Esophagus muscularis mucosa (tissue), 4 donors: ENCODE results near the gene C17orf50. TPM values are rescaled to one million over a fixed set of nuclear protein-coding genes. Genes with fewer than 3 reads are reported as not detected.

Experiments used
- DNase-seq: peaks from one replicate; pipeline ENCODE4 v3.0.0-alpha.2; 2017; ENCODE audit errors: extremely low spot score
- H3K27ac ChIP-seq, 4 donors: fragments of 200-600 bp; sonication (generic); replicated peaks in 1 of 4; 1 replicate in 3 of 4; 2 replicates in 1 of 4; pipeline ENCODE4 v1.5.1; 2016 to 2019; ENCODE audit warnings: mild to moderate bottlenecking in 1 of 4
- H3K27me3 ChIP-seq, 4 donors: fragments of 200-600 bp; sonication (generic); one replicate each; pipeline versions ENCODE4 v1.5.1 to v1.6.0; 2016 to 2019
- H3K36me3 ChIP-seq, 4 donors: fragments of 200-600 bp; sonication (generic); one replicate each; pipeline ENCODE4 v1.5.1; 2016 to 2019
- H3K4me1 ChIP-seq, 4 donors: fragments of 200-600 bp; sonication (generic); one replicate each; pipeline ENCODE4 v1.5.1; 2016 to 2019
- H3K4me3 ChIP-seq, 4 donors: fragments of 200-600 bp; sonication (generic); 1 replicate in 2 of 4; 2 replicates in 2 of 4; pipeline ENCODE4 v1.5.1; 2016 to 2019; ENCODE audit warnings: mild to moderate bottlenecking in 4 of 4, moderate library complexity in 1 of 4
- H3K9me3 ChIP-seq, 4 donors: fragments of 200-600 bp; sonication (generic); 1 replicate in 3 of 4; 2 replicates in 1 of 4; pipeline ENCODE4 v1.5.1; 2016 to 2019
- EP300 ChIP-seq: sonication (generic); formaldehyde crosslinking; IDR thresholded peaks from one replicate; pipeline ENCODE4 v1.6.1; 2017; ENCODE audit warnings: antibody characterized with exemption
- POLR2A ChIP-seq: fragments of 450-650 bp; IDR thresholded peaks from one replicate; pipeline ENCODE4 v1.6.1; 2017; ENCODE audit warnings: antibody characterized with exemption, moderate library complexity, mild to moderate bottlenecking, low read depth
- POLR2AphosphoS5 ChIP-seq, 2 donors: sonication (generic); formaldehyde crosslinking; IDR thresholded peaks; one replicate each; pipeline ENCODE4 v1.6.1; 2017; ENCODE audit warnings: antibody characterized with exemption in 2 of 2
- WGBS: methylation state at CpG from one replicate; pipeline ENCODE4 v1.1.5; 2018; 5-methylcytosine and 5-hydroxymethylcytosine counted together
- intact Hi-C: fragments of 100-400 bp; cut with DNase I; formaldehyde crosslinking; loops from one replicate; pipeline ENCODE4 v1.15.1; 2023
- total RNA-seq, 4 donors: library from RNA; depleted of rRNA; stranded (reverse); fragments of >200 nt; gene quantifications; one replicate each; pipeline versions ENCODE4 v1.1.0 to v1.2.1, GENCODE V29; 2016
- TF ChIP-seq, protein P1 (sequence below), 3 experiments: fragments of 200-600 bp in 2 of 3; fragments of 450-650 bp in 1 of 3; sonication (generic) in 2 of 3; IDR thresholded peaks; one replicate each; pipeline ENCODE4 v1.5.1; 2017 to 2019; ENCODE audit warnings: antibody characterized with exemption in 3 of 3, mild to moderate bottlenecking in 2 of 3, moderate library complexity in 1 of 3

The C17orf50 gene
- total RNA-seq, 4 donors from 2014 or later, result not detected

DNA sequence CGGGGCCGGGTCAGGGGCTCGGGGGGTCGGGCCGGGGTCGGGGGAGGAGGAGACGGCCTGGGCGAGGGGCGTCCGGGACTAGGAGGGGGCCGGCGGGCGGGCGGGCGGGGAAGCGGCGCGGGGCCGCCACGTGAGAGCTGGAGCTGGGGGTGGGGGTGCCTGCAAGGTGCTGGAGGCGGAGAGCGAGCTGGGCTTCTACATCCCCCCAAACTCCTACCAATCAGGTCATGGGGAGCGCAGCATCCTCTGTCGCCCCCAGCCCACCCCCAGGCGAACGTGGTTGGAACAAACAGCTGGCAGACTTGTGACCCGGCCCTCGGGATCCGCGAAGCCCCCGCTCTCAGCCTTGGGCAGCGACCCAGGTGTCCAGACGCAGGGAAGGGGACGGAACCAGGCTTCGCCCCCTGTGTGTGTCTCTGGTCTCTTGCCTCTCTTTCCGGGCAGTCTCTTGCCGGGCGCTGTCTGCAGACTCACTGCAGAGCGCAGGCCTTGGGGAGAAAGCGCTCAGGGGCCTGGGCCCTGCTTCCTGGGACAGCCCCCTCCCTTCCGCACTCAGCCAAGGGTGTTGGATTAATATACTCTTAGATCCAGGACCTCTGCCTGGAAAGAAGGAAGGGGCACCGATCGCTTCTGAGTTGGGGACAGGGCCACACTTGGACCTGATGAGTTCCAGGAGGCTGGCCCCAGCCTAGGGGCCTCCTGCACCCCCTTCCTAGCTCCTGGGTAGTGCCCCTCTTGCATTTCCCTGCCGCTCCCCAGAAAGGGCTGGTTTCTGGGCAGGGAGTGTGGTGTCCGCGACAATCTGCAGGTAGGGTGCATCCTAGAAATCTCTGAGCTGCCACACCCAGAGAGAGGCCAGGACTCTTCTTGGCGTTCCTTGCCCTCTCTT lies 28.5 kb upstream of the C17orf50 start:
- Histone ChIP-seq H3K9me3 (no peaks in the 10 kb centered on the region), H3K36me3 (peaks cover 0 to 15% (median 0%) of the 10 kb centered on the region in 4 donors), H3K4me3 (peak overlapping the region; percentile 69 to 88 (median 80)), H3K4me1 (peaks cover 12 to 65% (median 54%) of the 10 kb centered on the region in 4 donors), H3K27ac (peak overlapping the region; percentile 60 to 77 (median 68)), H3K27me3 (no peaks in the 10 kb centered on the region)
- intact Hi-C loops, result no loop called here
- no peak for TF ChIP-seq POLR2AphosphoS5 (IDR thresholded peaks at IDR 0.05)
- no peak for TF ChIP-seq POLR2A
- TF ChIP-seq, protein P1, sequence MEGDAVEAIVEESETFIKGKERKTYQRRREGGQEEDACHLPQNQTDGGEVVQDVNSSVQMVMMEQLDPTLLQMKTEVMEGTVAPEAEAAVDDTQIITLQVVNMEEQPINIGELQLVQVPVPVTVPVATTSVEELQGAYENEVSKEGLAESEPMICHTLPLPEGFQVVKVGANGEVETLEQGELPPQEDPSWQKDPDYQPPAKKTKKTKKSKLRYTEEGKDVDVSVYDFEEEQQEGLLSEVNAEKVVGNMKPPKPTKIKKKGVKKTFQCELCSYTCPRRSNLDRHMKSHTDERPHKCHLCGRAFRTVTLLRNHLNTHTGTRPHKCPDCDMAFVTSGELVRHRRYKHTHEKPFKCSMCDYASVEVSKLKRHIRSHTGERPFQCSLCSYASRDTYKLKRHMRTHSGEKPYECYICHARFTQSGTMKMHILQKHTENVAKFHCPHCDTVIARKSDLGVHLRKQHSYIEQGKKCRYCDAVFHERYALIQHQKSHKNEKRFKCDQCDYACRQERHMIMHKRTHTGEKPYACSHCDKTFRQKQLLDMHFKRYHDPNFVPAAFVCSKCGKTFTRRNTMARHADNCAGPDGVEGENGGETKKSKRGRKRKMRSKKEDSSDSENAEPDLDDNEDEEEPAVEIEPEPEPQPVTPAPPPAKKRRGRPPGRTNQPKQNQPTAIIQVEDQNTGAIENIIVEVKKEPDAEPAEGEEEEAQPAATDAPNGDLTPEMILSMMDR (IDR thresholded peaks at IDR 0.05), result no peak
- no peak for TF ChIP-seq EP300
- DNase-seq, result no peak
- WGBS, result 47% methylated on average over 8 of the region's 47 CpGs

GRCh38 chr17:35732806-35733136 lies 27.9 kb upstream of the C17orf50 start:
- intact Hi-C loops, result no loop called here
- no peak for DNase-seq
- H3K27ac ChIP-seq, result no peak overlapping the region
- no peaks in the 10 kb centered on the region for H3K27me3 ChIP-seq
- TF ChIP-seq, protein P1 (IDR thresholded peaks at IDR 0.05), result no peak
- TF ChIP-seq POLR2A (no peak), EP300 (no peak), POLR2AphosphoS5 (IDR thresholded peaks at IDR 0.05) (no peak)
- peak overlapping the region; percentile 69 to 88 (median 80) for H3K4me3 ChIP-seq
- no peaks in the 10 kb centered on the region for H3K9me3 ChIP-seq
- WGBS, result 80% methylated on average over 1 of the region's 1 CpG
- H3K36me3 ChIP-seq, result peaks cover 0 to 9% (median 0%) of the 10 kb centered on the region in 4 donors
- H3K4me1 ChIP-seq, result peaks cover 7 to 59% (median 48%) of the 10 kb centered on the region in 4 donors

DNA sequence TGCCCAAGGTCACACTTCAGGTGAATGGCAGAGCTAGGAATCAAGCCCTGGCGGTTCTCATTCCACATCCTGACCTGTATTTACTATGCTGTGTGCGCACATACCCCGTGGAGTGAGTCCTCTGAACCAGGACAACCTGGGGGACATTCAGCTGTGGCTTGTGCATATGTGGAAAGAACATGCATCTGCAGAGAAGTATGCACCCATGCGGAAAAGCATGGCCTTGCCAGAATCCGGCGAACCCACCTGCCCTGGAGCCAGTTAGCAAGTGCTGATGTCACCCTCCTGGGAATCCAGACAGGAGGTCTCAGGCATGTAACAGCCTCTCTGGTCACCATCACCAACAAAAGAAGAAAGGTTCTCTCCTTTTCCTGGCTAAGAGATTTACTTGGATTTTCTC lies 27.3 kb upstream of the C17orf50 start:
- H3K27me3 ChIP-seq, result no peaks in the 10 kb centered on the region
- peaks cover 0 to 3% (median 0%) of the 10 kb centered on the region in 4 donors for H3K36me3 ChIP-seq
- H3K27ac ChIP-seq, result no peak overlapping the region
- WGBS, result 97% methylated on average over 6 of the region's 6 CpGs
- intact Hi-C loops, result no loop called here
- H3K4me1 ChIP-seq, result peaks cover 7 to 53% (median 42%) of the 10 kb centered on the region in 4 donors
- TF ChIP-seq POLR2AphosphoS5 (IDR thresholded peaks at IDR 0.05) (no peak), EP300 (no peak), POLR2A (no peak)
- TF ChIP-seq, protein P1 (IDR thresholded peaks at IDR 0.05), result no peak
- no peaks in the 10 kb centered on the region for H3K9me3 ChIP-seq
- DNase-seq, result no peak
- H3K4me3 ChIP-seq, result no peak overlapping the region

DNA sequence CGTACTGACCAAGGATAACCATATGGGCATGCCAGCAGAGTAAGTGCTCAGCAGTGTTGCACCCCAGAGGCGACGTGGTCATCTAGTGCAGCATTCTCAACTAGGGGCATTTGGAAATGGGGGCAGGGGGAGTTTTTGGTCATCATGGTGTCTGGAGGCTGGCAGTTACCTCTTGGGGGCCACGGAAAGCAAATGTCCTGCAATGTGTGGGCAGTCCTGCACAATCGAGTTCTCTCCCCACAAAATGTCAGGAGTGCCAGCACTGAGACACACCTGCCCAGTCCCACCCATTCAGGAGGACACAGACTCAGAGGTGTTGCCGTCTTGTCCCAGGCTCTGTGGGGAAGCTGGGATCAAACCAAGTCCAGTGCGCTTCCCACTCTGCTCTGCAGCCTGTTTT lies 26.3 kb upstream of the C17orf50 start:
- DNase-seq, result no peak
- Histone ChIP-seq H3K27me3 (no peaks in the 10 kb centered on the region), H3K4me3 (no peak overlapping the region), H3K4me1 (peaks cover 7 to 42% (median 33%) of the 10 kb centered on the region in 4 donors), H3K9me3 (no peaks in the 10 kb centered on the region), H3K36me3 (no peaks in the 10 kb centered on the region), H3K27ac (no peak overlapping the region)
- intact Hi-C loops, result no loop called here
- 94% methylated on average over 5 of the region's 7 CpGs for WGBS
- TF ChIP-seq POLR2AphosphoS5 (IDR thresholded peaks at IDR 0.05) (no peak), POLR2A (no peak)

DNA sequence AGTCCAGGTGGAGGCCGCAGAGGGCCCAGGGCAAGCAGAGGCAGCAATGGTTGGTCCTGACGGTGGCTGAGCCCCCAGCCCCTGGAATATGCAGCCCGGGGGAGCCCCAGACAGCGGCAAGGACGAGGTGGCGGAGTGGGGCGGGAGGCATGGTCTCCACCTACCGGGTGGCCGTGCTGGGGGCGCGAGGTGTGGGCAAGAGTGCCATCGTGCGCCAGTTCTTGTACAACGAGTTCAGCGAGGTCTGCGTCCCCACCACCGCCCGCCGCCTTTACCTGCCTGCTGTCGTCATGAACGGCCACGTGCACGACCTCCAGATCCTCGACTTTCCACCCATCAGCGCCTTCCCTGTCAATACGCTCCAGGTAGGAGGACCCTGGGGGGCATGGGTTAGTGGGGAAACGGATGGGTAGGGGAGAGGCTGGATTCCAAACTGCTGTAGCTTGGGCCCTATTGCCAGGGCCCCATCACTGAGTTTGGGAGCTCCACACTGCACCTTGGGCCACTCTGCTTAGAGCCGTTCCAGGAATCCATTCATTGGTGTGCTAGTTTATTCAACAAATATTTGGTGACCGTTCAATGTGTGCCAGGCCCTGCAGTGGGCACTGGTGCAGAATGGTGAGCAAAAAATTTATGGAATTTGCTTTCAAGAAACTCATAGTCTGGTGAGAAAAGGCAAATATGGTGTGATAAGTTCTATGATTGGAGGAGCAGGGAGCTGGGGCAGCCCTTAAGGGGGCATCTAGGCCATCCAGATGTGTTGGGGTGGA lies 25.5 kb upstream of the C17orf50 start:
- TF ChIP-seq POLR2AphosphoS5 (IDR thresholded peaks at IDR 0.05), result no peak
- no peak for TF ChIP-seq POLR2A
- TF ChIP-seq EP300, result no peak
- TF ChIP-seq, protein P1 (IDR thresholded peaks at IDR 0.05), result no peak
- DNase-seq, result no peak
- intact Hi-C loops, result no loop called here
- peaks cover 0 to 7% (median 0%) of the 10 kb centered on the region in 4 donors for H3K27me3 ChIP-seq
- peaks cover 7 to 34% (median 26%) of the 10 kb centered on the region in 4 donors for H3K4me1 ChIP-seq
- no peak overlapping the region for H3K27ac ChIP-seq
- 95% methylated on average over 23 of the region's 29 CpGs for WGBS
- no peaks in the 10 kb centered on the region for H3K36me3 ChIP-seq
- H3K9me3 ChIP-seq, result no peaks in the 10 kb centered on the region
- H3K4me3 ChIP-seq, result no peak overlapping the region
